Lung (tissue), 12 donors: Measurements from ENCODE around the gene RSRP1. TPM values are rescaled to one million over a fixed set of nuclear protein-coding genes. Genes with fewer than 3 reads are reported as not detected.

Experiments
- ATAC-seq: fragments of 200-7000 bp; cut with Tn5 transposase; one replicate; pipeline ENCODE4 v1.9.1; 2020; ENCODE audit warnings: moderate number of reproducible peaks; ENCODE audit not compliant: insufficient read depth, low FRiP score
- DNase-seq, 3 donors: peaks; one replicate each; pipeline ENCODE4 v3.0.0-alpha.2; 2013 to 2017
- H3K27ac ChIP-seq, 2 donors: one replicate each; pipeline ENCODE4 v1.5.1; 2013; ENCODE audit warnings: mild to moderate bottlenecking in 2 of 2, moderate library complexity in 2 of 2, control low read depth in 1 of 2, inconsistent platforms in 1 of 2, low read depth in 1 of 2, low read length in 1 of 2
- H3K27me3 ChIP-seq, 3 donors: one replicate each; pipeline ENCODE4 v1.5.1; 2013; ENCODE audit warnings: low read length in 2 of 3; ENCODE audit not compliant: control insufficient read depth in 3 of 3, insufficient read depth in 3 of 3
- H3K36me3 ChIP-seq, 4 donors: one replicate each; pipeline ENCODE4 v1.5.1; 2013; ENCODE audit warnings: low read length in 4 of 4, mild to moderate bottlenecking in 1 of 4, moderate library complexity in 1 of 4; ENCODE audit not compliant: control insufficient read depth in 4 of 4, insufficient read depth in 4 of 4
- H3K4me1 ChIP-seq, 5 donors: one replicate each; pipeline ENCODE4 v1.5.1; 2013; ENCODE audit warnings: low read length in 5 of 5, mild to moderate bottlenecking in 2 of 5, moderate library complexity in 1 of 5; ENCODE audit not compliant: control insufficient read depth in 5 of 5, insufficient read depth in 5 of 5
- H3K4me3 ChIP-seq: one replicate; pipeline ENCODE4 v1.5.1; 2013; ENCODE audit warnings: mild to moderate bottlenecking, control low read depth, moderate library complexity
- H3K9ac ChIP-seq, 2 donors: one replicate each; pipeline ENCODE4 v1.5.1; 2013; ENCODE audit warnings: low read length in 2 of 2, control low read depth in 1 of 2; ENCODE audit not compliant: insufficient read depth in 1 of 2
- H3K9me3 ChIP-seq, 4 donors: one replicate each; pipeline ENCODE4 v1.5.1; 2013; ENCODE audit warnings: low read length in 3 of 4, mild to moderate bottlenecking in 1 of 4, moderate library complexity in 1 of 4; ENCODE audit not compliant: control insufficient read depth in 4 of 4, insufficient read depth in 3 of 4
- WGBS, 2 donors: extraction: QIAGEN DNeasy Blood & Tissue Kit; methylation state at CpG; one replicate each; pipeline ENCODE4 v1.1.7; 2013; 5-methylcytosine and 5-hydroxymethylcytosine counted together
- polyA plus RNA-seq, 2 donors: library from polyadenylated mRNA; stranded (reverse); fragments of 200-250 nt; gene quantifications; one replicate each; pipeline ENCODE4 v1.2.1, GENCODE V29; 2013
- total RNA-seq, 2 donors: library from RNA; depleted of rRNA in 1 of 2; stranded (reverse); fragments of >200 nt in 1 of 2; gene quantifications; one replicate each; pipeline ENCODE4 v1.2.1, GENCODE V29; 2014 to 2021
- TF ChIP-seq, protein P1 (sequence below): IDR thresholded peaks from 2 replicates; pipeline ENCODE4 v1.5.1; 2012; ENCODE audit warnings: mild to moderate bottlenecking; ENCODE audit errors: control extremely low read depth, extremely low read depth
- donor health status: control.
- donor health status: control.
- donor health status: Bipolar disorder and iron deficiency.
- donor health status: healthy.
- donor health status: DM: yes; HTN: yes; CAD: no.

RSRP1 gene
- total and polyA plus RNA-seq, 4 donors, result 72.6 to 364 (median 157) TPM

DNA sequence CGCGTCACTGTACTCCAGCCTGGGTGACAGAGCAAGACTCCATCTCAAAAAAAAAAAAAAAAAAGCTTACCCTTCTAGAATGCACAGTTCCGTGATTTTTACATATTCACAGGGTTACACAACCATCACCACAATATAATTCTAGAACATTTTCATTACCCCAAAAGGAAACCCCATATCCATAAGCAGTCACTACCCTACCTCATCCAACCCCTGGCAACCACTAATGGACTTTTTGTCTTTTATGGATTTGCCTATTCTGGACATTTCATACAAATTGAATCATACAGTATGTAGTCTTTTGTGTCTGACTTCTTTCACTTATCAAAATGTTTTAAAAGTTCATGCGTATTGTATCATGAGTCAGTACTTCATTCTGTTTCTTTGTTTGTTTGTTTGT, 37.7 kb downstream of the RSRP1 start:
- ATAC-seq, result no peak
- TF ChIP-seq, protein P1, sequence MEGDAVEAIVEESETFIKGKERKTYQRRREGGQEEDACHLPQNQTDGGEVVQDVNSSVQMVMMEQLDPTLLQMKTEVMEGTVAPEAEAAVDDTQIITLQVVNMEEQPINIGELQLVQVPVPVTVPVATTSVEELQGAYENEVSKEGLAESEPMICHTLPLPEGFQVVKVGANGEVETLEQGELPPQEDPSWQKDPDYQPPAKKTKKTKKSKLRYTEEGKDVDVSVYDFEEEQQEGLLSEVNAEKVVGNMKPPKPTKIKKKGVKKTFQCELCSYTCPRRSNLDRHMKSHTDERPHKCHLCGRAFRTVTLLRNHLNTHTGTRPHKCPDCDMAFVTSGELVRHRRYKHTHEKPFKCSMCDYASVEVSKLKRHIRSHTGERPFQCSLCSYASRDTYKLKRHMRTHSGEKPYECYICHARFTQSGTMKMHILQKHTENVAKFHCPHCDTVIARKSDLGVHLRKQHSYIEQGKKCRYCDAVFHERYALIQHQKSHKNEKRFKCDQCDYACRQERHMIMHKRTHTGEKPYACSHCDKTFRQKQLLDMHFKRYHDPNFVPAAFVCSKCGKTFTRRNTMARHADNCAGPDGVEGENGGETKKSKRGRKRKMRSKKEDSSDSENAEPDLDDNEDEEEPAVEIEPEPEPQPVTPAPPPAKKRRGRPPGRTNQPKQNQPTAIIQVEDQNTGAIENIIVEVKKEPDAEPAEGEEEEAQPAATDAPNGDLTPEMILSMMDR, result no peak
- Histone ChIP-seq H3K4me3 (no peak overlapping the region), H3K9ac (no peak overlapping the region), H3K27me3 (no peaks in the 10 kb centered on the region), H3K36me3 (no peaks in the 10 kb centered on the region), H3K27ac (no peak overlapping the region), H3K9me3 (no peaks in the 10 kb centered on the region), H3K4me1 (peaks cover 0 to 15% (median 13%) of the 10 kb centered on the region in 5 donors)
- no peak for DNase-seq
- 68 to 83% methylated on average over 2 to 4 of the region's 4 CpGs for WGBS, 2 donors

DNA sequence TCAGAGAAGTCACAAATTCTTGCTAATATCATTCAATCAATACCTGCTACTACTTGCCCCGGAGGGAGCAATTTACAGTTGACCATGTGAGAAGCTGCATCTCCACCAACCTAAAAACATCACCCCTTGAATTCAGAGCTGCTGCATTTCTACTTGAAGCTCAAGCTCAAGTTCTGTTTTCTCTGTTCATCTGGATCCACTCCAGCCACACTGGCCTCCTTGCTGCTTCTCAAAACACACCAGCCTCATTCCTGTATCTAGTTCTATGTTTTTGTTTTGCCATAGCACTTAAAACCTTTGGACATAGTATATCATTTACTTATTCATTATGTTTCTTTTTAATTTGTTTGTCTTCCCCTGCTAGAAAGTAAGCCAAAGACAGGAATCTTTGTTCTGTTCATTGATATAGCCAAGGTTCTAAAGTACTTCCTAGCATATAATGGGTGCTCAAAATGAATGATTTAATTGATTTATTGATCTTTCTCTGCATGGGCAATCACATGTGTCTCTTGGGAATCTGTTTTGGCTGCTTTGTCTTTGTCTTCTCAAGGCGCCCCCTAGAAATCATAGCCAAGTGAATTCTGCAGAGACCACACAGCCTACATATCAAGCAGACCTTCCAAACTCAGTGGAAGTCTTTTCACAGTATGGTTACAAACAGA, 38.6 kb downstream of the RSRP1 start:
- no peak overlapping the region for H3K4me3 ChIP-seq
- no peaks in the 10 kb centered on the region for H3K27me3 ChIP-seq
- ATAC-seq (no peak), DNase-seq (peak in 1 of 3 donors; percentile 32)
- no peaks in the 10 kb centered on the region for H3K36me3 ChIP-seq
- peaks cover 0 to 15% (median 13%) of the 10 kb centered on the region in 5 donors for H3K4me1 ChIP-seq
- WGBS, 2 donors, result 84 to 93% methylated on average over 2 of the region's 2 CpGs
- no peak overlapping the region for H3K9ac ChIP-seq
- no peaks in the 10 kb centered on the region for H3K9me3 ChIP-seq
- TF ChIP-seq, protein P1, result no peak
- H3K27ac ChIP-seq, result no peak overlapping the region

DNA sequence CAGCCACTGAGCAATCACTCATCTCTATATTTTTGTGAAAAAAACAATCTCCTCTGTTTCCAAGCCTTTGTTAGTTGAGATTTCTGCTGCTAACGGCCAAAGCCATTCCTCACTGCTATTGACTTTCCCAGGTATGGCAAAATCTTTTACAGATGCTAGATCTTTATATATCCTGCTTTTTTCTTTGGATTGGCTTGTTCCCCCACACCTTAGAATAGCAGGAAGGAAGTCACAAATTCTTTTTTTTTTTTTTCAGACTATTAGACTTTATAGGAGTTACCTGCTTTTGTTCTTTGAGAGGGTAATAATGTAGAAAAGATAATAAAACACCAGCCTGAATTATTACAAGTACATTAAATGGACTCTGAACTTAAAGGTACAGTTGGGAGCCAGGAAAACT, 39.2 kb downstream of the RSRP1 start:
- TF ChIP-seq, protein P1, result no peak
- ATAC-seq (no peak), DNase-seq (no peak)
- Histone ChIP-seq H3K9ac (no peak overlapping the region), H3K27me3 (no peaks in the 10 kb centered on the region), H3K27ac (no peak overlapping the region), H3K9me3 (no peaks in the 10 kb centered on the region), H3K36me3 (no peaks in the 10 kb centered on the region), H3K4me1 (peaks cover 0 to 15% (median 13%) of the 10 kb centered on the region in 5 donors), H3K4me3 (no peak overlapping the region)
- WGBS, 2 donors, result 89 to 100% methylated on average over 1 of the region's 1 CpG

DNA sequence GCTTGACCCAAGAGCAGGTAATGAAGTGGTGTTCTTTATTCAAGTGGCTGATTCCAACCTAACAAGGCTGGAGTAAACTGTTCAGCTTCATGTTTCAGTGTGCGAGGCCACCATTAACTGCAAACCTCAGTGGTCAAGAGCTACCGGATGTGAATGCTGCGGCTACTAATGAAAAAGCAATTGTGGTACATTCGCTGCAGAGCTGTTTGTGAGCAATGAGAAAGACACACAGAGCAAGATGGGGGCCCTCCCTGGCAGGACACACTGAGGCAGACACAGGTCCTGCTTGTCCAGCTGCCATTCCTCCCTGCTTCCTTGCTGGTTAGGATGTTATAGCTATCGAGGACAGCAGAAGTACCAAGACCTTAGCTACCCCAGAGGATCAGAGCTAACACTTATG, 41.1 kb downstream of the RSRP1 start:
- no peak overlapping the region for H3K27ac ChIP-seq
- no peaks in the 10 kb centered on the region for H3K9me3 ChIP-seq
- TF ChIP-seq, protein P1, result no peak
- no peaks in the 10 kb centered on the region for H3K36me3 ChIP-seq
- no peak overlapping the region for H3K4me3 ChIP-seq
- H3K9ac ChIP-seq, result no peak overlapping the region
- DNase-seq, result peak in 1 of 3 donors; percentile 50
- 81 to 84% methylated on average over 5 of the region's 5 CpGs for WGBS, 2 donors
- peaks cover 0 to 17% (median 13%) of the 10 kb centered on the region in 5 donors for H3K4me1 ChIP-seq
- no peak for ATAC-seq
- H3K27me3 ChIP-seq, result no peaks in the 10 kb centered on the region
